H9 (cell line): ENCODE results near the gene FEM1B. TPM values are rescaled to one million over a fixed set of nuclear protein-coding genes. Genes with fewer than 3 reads are reported as not detected.

ENCODE experiments used
- DNase-seq: peaks from one replicate; pipeline ENCODE4 v3.0.0-alpha.2; 2017
- H2AFZ ChIP-seq: one replicate; pipeline ENCODE4 v1.6.1; 2013; ENCODE audit warnings: mild to moderate bottlenecking, low read length, control low read depth, moderate library complexity
- H2AK5ac ChIP-seq: 2 replicates; pipeline ENCODE4 v1.6.1; 2013; ENCODE audit warnings: low read length, control low read depth, mixed read lengths; ENCODE audit not compliant: insufficient read length
- H2BK120ac ChIP-seq: one replicate; pipeline ENCODE4 v1.6.1; 2013; ENCODE audit warnings: low read depth, mild to moderate bottlenecking, low read length, control low read depth, inconsistent platforms; ENCODE audit not compliant: poor library complexity, severe bottlenecking
- H2BK12ac ChIP-seq: 2 replicates; pipeline ENCODE4 v1.6.1; 2013; ENCODE audit warnings: low read length, control low read depth, mixed read lengths, low read depth; ENCODE audit not compliant: insufficient read length
- H2BK15ac ChIP-seq: 2 replicates; pipeline ENCODE4 v1.6.1; 2013; ENCODE audit warnings: low read depth, low read length, control low read depth
- H2BK20ac ChIP-seq: one replicate; pipeline ENCODE4 v1.6.1; 2013; ENCODE audit warnings: low read depth, mild to moderate bottlenecking, low read length, control low read depth, inconsistent platforms; ENCODE audit not compliant: poor library complexity, severe bottlenecking
- H2BK5ac ChIP-seq: 2 replicates; pipeline ENCODE4 v1.6.1; 2013; ENCODE audit warnings: low read length, control low read depth, mixed read lengths; ENCODE audit not compliant: insufficient read length
- H3K14ac ChIP-seq: 2 replicates; pipeline ENCODE4 v1.6.1; 2013; ENCODE audit warnings: low read length, control low read depth; ENCODE audit not compliant: insufficient read depth
- H3K18ac ChIP-seq: 2 replicates; pipeline ENCODE4 v1.6.1; 2013; ENCODE audit warnings: low read depth, mild to moderate bottlenecking, mixed read lengths, low read length, control low read depth; ENCODE audit not compliant: insufficient read length
- H3K23ac ChIP-seq: 2 replicates; pipeline ENCODE4 v1.6.1; 2013; ENCODE audit warnings: low read length, control low read depth, mixed read lengths, low read depth; ENCODE audit not compliant: insufficient read length
- H3K23me2 ChIP-seq: 2 replicates; pipeline ENCODE4 v1.6.1; 2013; ENCODE audit warnings: low read depth, mild to moderate bottlenecking, mixed read lengths, low read length, control low read depth; ENCODE audit not compliant: insufficient read length, poor library complexity, severe bottlenecking
- H3K27ac ChIP-seq: 2 replicates; pipeline ENCODE4 v1.5.1; 2013; ENCODE audit warnings: low read length, control low read depth, mixed read lengths, low read depth; ENCODE audit not compliant: insufficient read length
- H3K27me3 ChIP-seq: 2 replicates; pipeline ENCODE4 v1.6.1; 2013; ENCODE audit warnings: low read length, control low read depth, inconsistent platforms; ENCODE audit not compliant: insufficient read depth
- H3K4ac ChIP-seq: 2 replicates; pipeline ENCODE4 v1.6.1; 2013; ENCODE audit warnings: low read depth, mild to moderate bottlenecking, control low read depth, inconsistent platforms, low read length, moderate library complexity
- H3K4me1 ChIP-seq: 2 replicates; pipeline ENCODE4 v1.6.1; 2013; ENCODE audit warnings: low read length, control low read depth, inconsistent platforms; ENCODE audit not compliant: insufficient read depth
- H3K4me2 ChIP-seq: 2 replicates; pipeline ENCODE4 v1.6.1; 2013; ENCODE audit warnings: low read length, control low read depth, mixed read lengths; ENCODE audit not compliant: insufficient read length, insufficient read depth
- H3K56ac ChIP-seq: 2 replicates; pipeline ENCODE4 v1.6.1; 2013; ENCODE audit warnings: low read depth, mild to moderate bottlenecking, mixed read lengths, low read length, control low read depth; ENCODE audit not compliant: insufficient read length
- H3K79me1 ChIP-seq: 2 replicates; pipeline ENCODE4 v1.6.1; 2013; ENCODE audit warnings: low read depth, mild to moderate bottlenecking, moderate library complexity, low read length, control low read depth, inconsistent platforms; ENCODE audit not compliant: insufficient read depth, poor library complexity, severe bottlenecking
- H3K79me2 ChIP-seq: 2 replicates; pipeline ENCODE4 v1.6.1; 2013; ENCODE audit warnings: low read length, control low read depth, inconsistent platforms; ENCODE audit not compliant: insufficient read depth
- H3K9ac ChIP-seq: 2 replicates; pipeline ENCODE4 v1.6.1; 2013; ENCODE audit warnings: low read length, control low read depth, mixed read lengths; ENCODE audit not compliant: insufficient read length; ENCODE audit errors: extremely low read depth
- H3K9me3 ChIP-seq: one replicate; pipeline ENCODE4 v1.6.1; 2013; ENCODE audit warnings: low read depth, low read length, inconsistent platforms; ENCODE audit not compliant: control insufficient read depth
- H3T11ph ChIP-seq: one replicate; pipeline ENCODE4 v1.6.1; 2013; ENCODE audit warnings: mild to moderate bottlenecking, low read length, control low read depth, inconsistent platforms
- H4K20me1 ChIP-seq: one replicate; pipeline ENCODE4 v1.6.1; 2013; ENCODE audit not compliant: control insufficient read depth, insufficient read length, insufficient read depth
- H4K5ac ChIP-seq: 2 replicates; pipeline ENCODE4 v1.6.1; 2013; ENCODE audit warnings: low read depth, mild to moderate bottlenecking, mixed read lengths, low read length, control low read depth; ENCODE audit not compliant: insufficient read length
- H4K8ac ChIP-seq: replicated peaks from 2 replicates; pipeline ENCODE4 v1.6.1; 2013; ENCODE audit warnings: low read length, control low read depth, mixed read lengths, low read depth; ENCODE audit not compliant: insufficient read length
- H4K91ac ChIP-seq: 2 replicates; pipeline ENCODE4 v1.6.1; 2013; ENCODE audit warnings: low read depth, mild to moderate bottlenecking, moderate library complexity, mixed read lengths, low read length, control low read depth; ENCODE audit not compliant: insufficient read length
- H3K27ac Mint-ChIP-seq, 3 experiments: 2 replicates in 2 of 3; 3 replicates in 1 of 3; pipeline ENCODE4 v1.8.0; 2020 to 2021; ENCODE audit warnings: mixed read lengths in 3 of 3, mild to moderate bottlenecking in 1 of 3, moderate library complexity in 1 of 3
- H3K27me3 Mint-ChIP-seq: 2 replicates; pipeline ENCODE4 v1.8.0; 2021; ENCODE audit warnings: low read depth, mild to moderate bottlenecking, moderate library complexity, mixed read lengths
- H3K36me3 Mint-ChIP-seq, 3 experiments: 2 replicates in 2 of 3; 3 replicates in 1 of 3; pipeline ENCODE4 v1.8.0; 2020 to 2021; ENCODE audit warnings: low read depth in 3 of 3, mixed read lengths in 3 of 3; ENCODE audit not compliant: insufficient read depth in 1 of 3
- H3K4me1 Mint-ChIP-seq, 2 experiments: 2 replicates each; pipeline ENCODE4 v1.8.0; 2020; ENCODE audit warnings: mixed read lengths in 2 of 2
- H3K4me3 Mint-ChIP-seq, 2 experiments: 2 replicates in 1 of 2; 3 replicates in 1 of 2; pipeline ENCODE4 v1.8.0; 2020 to 2021; ENCODE audit warnings: mild to moderate bottlenecking in 2 of 2, mixed read lengths in 2 of 2, moderate library complexity in 1 of 2
- H3K9me3 Mint-ChIP-seq, 2 experiments: 2 replicates in 1 of 2; 3 replicates in 1 of 2; pipeline ENCODE4 v1.8.0; 2020; ENCODE audit warnings: mild to moderate bottlenecking in 2 of 2, mixed read lengths in 2 of 2, moderate library complexity in 1 of 2
- CTCF ChIP-seq: fragments of 200-600 bp; sonication (generic); conservative IDR thresholded peaks from 3 replicates; pipeline ENCODE4 v1.8.0; 2021; ENCODE audit warnings: antibody characterized with exemption, mild to moderate bottlenecking
- WGBS: extraction: QIAGEN DNeasy Blood & Tissue Kit; methylation state at CpG from one replicate; pipeline ENCODE4 v1.1.7; 2013; ENCODE audit warnings: missing lambda C conversion rate, low lambda C conversion rate, mixed read lengths; ENCODE audit not compliant: insufficient read length; ENCODE audit errors: extremely low coverage; 5-methylcytosine and 5-hydroxymethylcytosine counted together
- total RNA-seq: library from RNA; stranded (reverse); gene quantifications from 2 replicates; pipeline ENCODE4 v1.2.1, GENCODE V29; 2021

FEM1B gene
- total RNA-seq, 1 experiment from 2014 or later, result 77.9 TPM

DNA sequence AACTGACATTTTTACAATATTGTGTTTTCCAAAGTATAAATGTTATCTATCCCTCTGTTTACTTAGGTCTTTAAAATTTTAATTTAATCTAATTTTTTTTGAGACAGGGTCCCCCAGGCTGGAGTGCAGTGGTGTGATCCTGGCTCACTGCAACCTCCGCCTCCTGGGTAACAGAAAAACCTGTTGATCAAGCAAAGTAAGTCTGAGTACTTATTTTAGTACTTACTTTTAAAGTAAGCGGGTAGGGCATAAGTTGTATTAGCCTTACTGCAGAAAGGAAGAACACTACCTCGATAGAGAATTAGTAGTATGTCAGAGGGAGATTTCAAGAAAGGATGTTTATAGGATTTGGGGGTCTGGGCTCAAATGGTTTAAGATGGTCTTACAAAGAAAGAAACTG, 11.9 kb upstream of the FEM1B start:
- WGBS, result no CpG with 5 or more reads among the region's 3 CpGs
- H3T11ph ChIP-seq, result no peak overlapping the region
- peak overlapping the region in 1 of 3 experiments; percentile 48; a peak in 2 of 7 replicates for H3K27ac Mint-ChIP-seq

More for the DNA sequence above, 11.9 kb upstream of the FEM1B start:
- Histone ChIP-seq H3K79me2 (no peaks in the 10 kb centered on the region), H3K27me3 (no peaks in the 10 kb centered on the region), H3K4me2 (no peak overlapping the region), H2BK20ac (peak overlapping the region; percentile 75), H2AK5ac (no peak overlapping the region), H2BK120ac (no peak overlapping the region), H2BK12ac (no peak overlapping the region), H3K9me3 (no peaks in the 10 kb centered on the region), H3K23ac (no peak overlapping the region), H4K20me1 (no peaks in the 10 kb centered on the region), H3K14ac (no peak overlapping the region), H3K9ac (no peak overlapping the region), H2AFZ (no peak overlapping the region), H4K5ac (no peak overlapping the region), H3K23me2 (no peaks in the 10 kb centered on the region), H3K56ac (no peak overlapping the region), H3K18ac (no peak overlapping the region), H4K8ac (no peak overlapping the region), H3K4me1 (peaks cover 2% of the 10 kb centered on the region; the same call in 1 of the 2 replicates), H2BK15ac (no peak overlapping the region), H3K27ac (no peak overlapping the region), H2BK5ac (no peak overlapping the region), H4K91ac (no peak overlapping the region), H3K79me1 (no peaks in the 10 kb centered on the region), H3K4ac (no peak overlapping the region)
- no peaks in the 10 kb centered on the region for H3K27me3 Mint-ChIP-seq
- H3K4me3 Mint-ChIP-seq, result no peak overlapping the region; a peak in 1 of 5 replicates
- DNase-seq, result no peak
- H3K36me3 Mint-ChIP-seq, result peaks cover 0 to 2% (median 0%) of the 10 kb centered on the region in 3 experiments; a peak in 3 of 7 replicates
- peaks cover 0 to 3% of the 10 kb centered on the region in 2 experiments; a peak in 1 of 5 replicates for H3K9me3 Mint-ChIP-seq
- H3K4me1 Mint-ChIP-seq, result peaks cover 41 to 50% of the 10 kb centered on the region in 2 experiments
- TF ChIP-seq CTCF, result no peak
